Hematopoietic multipotent progenitor cell treated with erythropoietin and hydrocortisone succinate and interleukin-3 and kit ligand, for 17 days (in vitro differentiated cells): Measurements from ENCODE around the gene TMEM62.
"Not testable (repeated sequence)": the region's sequence is repeated elsewhere in the genome, so short reads cannot be mapped to it uniquely, and the experiment has no call there.

Experiments used
- DNase-seq: peaks from one replicate; pipeline ENCODE4 v3.0.0-alpha.2; 2015; ENCODE audit warnings: low spot score

The TMEM62 gene

DNA sequence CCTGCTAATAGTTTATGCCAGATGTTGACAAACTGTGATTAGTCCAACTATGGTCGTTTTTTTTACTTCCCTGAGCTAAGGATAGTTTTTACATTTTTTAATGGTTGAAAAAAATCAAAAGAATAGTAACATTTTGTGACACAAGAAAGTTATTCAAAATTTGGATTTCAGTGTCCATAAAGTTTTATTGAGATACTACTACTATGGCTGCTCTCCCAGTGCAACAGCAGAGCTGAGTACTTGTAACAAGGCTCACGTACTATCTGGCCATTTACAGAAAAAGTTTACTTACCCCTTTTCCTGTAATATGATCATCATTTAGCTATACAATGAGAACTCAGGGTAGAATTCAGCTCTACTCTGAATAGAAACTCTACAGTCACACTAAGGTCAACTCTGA, 11.5 kb upstream of the TMEM62 start:
- no peak for DNase-seq

DNA sequence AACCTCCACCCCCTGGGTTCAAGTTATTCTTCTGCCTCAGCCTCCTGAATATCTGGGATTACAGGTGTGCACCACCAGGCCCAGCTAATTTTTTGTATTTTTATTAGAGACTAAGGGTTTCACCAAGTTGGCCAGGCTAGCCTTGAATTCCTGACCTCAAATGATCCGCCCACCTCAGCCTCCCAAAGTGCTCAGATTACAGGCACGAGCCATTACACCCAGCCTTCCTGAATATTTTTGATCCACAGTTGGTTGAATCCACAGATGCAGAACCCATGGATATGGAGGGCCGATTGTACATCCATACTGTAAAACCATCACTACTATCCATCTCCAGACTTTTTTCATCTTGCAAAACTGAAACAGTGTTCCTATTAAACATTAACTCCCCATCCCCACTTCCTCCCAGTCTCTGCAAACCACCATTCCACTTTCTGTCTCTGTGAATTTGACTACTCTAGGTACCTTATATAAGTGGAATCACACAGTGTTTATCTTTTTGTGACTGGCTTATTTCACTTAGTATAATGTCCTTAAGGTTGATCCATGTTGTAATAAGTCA, 8.2 kb upstream of the TMEM62 start:
- DNase-seq: no peak

DNA sequence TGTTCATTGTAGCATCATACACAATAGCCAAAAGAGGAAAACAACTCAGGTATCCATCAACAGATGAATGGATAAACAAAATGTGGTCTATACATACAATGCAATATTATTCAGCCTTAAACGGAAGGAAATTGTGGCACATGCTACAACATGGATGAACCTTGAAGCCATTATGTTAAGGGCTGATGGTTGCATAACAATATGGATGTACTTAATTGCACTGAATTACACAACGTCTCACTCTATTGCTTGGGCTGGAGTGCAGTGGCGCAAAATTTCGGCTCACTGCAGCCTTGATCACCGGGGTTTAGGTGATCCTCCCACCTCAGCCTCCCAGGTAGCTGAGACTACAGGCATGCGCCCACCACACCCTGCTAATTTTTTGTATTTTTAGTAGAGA, 7.0 kb upstream of the TMEM62 start:
- DNase-seq: no peak

DNA sequence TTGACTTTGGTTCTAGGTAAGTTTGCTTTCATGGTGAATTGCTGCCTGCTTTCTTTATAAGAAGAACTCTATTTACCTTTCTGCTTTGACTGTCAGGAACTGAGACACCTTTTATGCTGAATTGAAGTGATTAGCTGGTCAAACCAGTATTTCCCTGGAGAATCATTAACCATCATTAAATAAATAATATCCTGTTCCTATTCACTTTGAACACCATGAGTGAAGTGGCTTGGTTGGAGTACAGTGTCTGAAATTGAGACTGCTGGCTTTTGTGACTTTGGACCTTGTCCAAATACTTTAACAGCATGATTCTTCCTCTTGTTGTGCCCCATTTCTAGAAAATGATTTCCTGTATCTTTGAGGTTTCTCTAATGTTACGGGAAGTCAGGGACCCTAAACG, 5.6 kb upstream of the TMEM62 start:
- DNase-seq: no peak

DNA sequence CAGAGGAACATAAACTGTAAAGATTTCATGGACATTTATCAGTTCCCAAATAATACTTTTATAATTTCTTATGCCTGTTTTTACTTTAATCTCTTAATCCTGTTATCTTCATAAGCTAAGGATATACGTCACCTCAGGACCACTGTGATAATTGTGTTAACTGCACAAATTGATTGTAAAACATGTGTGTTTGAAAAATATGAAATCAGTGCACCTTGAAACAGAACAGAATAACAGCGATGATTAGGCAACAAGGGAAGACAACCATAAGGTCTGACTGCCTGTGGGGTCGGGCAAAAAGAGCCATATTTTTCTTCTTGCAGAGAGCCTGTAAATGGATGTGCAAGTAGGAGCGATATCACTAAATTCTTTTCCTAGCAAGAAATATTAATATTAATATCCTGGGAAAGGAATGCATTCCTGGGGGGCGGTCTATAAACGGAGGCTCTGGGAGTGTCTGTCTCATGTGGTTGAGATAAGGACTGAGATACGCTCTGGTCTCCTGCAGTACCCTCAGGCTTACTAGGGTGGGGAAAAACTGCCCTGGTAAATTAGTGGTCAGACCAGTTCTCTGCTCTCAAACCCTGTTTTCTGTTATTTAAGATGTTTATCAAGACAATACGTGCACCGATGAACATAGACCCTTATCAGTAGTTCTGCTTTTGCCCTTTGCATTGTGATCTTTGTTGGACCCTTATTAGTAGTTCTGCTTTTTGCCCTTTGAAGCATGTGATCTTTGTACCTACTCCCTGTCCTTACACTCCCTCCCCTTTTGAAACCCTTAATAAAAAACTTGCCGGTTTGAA, 5.0 kb upstream of the TMEM62 start:
- DNase-seq: not testable (repeated sequence)

DNA sequence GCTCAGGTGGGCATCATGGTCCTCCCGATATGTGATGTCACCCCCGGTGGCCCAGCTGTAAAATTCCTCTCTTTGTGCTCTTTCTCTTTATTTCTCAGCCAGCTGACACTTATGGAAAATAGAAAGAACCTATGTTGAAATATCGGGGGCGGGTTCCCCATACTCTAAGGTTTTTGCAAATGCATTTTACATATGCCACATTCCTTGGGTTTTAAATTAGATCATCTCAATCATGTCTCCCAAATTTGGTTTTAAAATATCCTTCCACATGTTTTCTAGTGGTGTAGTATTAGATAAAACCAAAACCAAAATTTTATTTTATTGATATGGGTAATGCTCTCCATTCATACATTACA, 4.4 kb upstream of the TMEM62 start:
- DNase-seq: no peak

DNA sequence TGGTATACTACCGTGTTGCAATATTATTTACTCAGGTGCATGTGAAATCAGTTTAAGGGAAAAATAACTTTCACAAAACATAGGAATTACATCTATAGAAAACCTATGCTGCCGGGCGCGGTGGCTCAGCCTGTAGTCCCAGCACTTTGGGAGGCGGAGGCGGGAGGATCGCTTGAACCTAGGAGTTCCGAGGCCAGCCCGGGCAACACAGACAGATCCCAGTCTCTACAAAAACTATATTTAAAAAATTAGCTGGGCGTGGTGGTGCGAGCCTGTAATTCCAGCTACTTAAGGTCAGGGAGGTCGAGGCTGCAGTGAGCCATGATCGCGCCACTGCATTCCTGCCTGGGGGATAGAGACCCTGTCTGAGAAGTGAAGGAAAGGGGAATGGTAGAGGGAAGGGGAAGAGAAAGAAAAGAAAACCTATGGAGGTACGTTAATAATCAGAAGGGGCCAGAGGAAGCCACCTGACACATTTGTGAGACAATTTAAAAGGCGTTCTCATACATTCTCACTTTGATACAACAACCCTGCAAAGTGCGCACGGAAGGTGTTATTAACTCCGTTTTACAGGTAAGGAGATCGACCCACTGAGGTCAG, 456 bp upstream of the TMEM62 start:
- no peak for DNase-seq

DNA sequence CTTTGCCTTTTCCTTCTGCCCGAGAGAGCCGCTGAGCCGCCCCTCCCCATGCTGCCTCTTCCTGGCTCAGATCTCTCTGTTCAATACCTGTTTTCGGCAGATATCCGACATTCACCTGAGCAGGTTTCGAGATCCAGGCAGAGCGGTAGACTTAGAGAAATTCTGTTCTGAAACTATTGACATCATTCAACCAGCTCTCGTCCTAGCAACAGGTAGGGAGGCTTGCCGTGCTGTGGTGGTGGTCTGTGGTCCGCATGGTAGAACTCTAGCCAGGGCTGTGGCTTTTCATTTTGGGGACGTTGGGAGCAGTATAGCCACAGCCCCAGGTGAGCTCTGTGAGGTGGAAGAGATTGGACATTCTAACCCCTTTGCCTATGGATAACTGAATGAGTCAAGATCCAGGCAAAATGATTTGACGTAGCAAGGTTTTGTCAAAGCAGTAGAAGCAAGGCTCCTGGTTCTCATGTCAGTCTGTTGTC, 810 bp downstream of the TMEM62 start:
- DNase-seq: no peak

DNA sequence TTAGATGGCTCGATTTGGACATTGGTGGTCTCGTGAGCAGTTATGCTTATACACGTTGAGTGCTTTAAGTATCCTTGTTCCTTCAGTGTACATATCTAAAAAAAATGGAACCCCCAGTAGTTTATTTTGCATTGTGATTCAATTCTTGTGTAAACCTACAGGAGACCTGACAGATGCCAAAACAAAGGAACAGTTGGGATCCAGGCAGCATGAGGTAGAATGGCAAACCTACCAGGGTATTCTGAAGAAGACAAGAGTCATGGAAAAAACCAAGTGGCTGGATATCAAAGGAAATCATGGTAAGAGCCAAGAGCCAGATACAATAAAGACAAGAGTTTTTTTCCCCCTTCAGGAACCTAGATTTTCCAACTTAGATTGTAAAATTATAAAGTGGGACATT, 2.0 kb downstream of the TMEM62 start:
- no peak for DNase-seq

DNA sequence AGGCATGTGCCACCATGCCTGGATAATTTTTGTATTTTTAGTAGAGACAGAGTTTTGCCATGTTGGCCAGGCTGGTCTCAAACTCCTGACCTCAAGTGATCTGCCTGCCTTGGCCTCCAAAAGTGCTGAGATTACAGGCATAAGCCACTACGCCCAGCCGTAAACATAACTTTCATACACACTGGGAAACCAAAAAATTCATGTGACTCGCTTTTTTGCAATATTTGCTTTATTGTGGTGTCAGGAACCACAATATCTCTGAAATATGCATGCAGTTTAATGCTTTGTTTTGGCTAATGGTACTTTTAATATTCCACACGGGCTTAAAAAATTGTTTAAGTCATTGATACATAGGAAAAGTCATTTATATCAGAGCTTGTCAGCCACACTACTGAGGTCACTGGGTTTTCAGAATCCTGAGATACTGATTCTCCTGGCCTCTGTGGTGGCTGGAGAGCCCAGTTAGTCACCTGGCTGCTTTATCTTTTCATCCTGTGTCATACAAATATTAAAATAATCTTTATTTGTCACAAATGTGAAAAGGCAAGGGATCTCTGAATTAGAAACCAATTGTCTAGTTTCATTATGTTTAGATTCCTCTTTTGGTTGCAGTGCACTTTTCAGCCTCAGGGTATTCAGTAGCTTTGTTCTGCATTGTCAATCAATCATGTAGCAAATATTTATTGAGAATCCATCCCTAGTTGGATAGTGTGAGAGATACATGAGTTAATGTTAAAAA, 10.0 kb downstream of the TMEM62 start:
- no peak for DNase-seq

DNA sequence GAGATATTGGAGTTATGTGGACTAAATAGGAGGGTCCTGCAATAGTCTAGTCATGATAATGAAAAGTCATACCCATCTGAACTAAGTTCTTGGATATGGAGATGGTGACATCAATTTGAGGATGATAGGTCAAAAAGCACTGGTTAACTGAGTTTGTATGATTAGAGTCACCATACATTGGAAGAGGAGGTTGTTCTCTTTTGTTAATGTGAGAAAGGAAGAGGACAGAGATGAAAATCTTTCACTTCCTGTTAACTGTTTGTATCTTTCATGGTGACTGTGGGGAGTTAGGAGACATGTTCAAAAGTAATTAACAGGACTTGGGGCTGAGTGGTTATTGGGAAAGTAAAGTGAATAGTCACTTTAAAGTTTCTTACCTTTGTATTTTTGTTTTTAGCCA, 11.1 kb downstream of the TMEM62 start:
- no peak for DNase-seq

DNA sequence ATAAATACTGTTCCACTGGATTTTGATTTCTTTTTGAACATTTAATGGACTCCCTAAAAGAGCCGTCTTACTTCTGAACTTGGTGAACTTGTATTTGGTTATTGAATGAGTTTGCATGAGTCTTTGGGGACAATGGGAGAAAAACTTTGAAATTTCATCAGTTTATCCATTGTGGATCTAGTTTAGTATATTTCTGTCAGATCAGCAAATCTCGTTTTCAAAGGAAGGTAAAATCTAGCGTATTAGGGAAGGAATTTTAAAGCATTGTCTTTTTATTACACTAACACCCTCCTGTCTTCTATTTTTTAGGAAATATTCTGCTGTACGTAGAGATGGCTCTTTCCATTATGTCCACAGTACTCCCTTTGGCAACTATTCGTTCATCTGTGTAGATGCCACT, 12.8 kb downstream of the TMEM62 start:
- no peak for DNase-seq

DNA sequence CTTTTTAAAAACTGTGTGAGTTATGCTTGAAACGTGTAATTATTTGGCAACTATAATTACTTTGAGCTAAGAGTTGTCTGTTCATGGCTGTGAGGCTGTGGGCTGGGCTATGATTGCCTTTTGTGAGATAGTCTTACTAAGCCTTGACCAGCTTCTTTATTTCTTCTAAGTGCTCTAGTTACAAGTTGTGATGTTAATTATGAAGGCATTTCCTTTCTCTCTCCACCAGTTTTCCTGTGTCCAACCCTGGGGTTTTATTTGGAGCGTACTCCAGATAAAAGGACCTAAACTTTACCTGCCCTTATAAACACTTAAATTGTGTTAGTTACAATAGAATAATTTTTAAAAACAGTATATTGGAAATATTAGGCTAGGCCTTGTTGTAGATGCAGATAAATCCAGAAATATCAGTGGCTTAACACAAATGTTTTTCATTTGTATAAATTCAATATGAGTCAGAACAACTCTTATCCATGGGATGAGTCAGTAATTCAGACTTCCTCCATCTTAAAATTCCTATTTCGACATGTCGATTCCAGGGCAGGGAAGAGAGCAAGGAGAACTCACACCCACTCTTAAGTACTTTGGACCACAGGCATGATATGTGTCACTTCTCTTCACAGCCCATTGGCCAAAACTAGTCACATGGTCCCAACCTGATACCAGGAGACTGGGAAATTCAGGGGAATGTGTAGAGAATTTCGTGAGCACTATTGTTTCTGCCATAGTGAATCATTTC, 17.0 kb downstream of the TMEM62 start:
- no peak for DNase-seq

DNA sequence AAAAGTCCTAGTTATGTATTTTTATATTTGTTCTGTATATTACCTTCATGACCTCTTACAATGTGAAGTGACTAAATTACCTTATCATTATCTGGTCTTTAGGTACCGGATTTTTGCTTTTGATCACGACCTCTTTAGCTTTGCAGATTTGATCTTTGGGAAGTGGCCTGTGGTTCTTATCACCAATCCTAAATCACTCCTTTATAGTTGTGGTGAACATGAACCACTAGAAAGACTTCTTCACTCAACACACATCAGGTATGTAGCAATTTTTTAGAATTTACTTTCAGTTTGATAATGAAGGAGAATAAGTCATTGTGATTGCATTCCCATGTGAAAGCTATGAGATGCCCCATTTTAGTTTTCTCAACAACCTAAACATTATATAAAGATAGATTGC, 18.3 kb downstream of the TMEM62 start:
- no peak for DNase-seq

DNA sequence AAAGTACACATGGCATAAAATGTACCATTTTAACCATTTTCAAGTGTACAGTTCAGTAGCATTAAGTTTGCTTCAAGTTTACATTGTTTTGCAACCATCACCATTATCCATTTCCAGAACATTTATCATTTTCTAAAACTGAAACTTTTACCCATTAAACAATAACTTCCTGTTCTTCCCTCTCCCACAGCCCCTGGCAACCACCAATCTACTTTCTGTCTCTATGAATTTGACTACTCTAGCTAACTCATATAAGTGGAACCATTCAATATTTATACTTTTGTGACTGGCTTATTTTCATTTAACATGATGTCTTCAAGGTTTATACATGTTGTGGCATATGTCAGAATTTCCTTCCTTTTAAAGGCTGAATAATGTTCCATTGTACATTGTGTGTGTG, 19.9 kb downstream of the TMEM62 start:
- no peak for DNase-seq

DNA sequence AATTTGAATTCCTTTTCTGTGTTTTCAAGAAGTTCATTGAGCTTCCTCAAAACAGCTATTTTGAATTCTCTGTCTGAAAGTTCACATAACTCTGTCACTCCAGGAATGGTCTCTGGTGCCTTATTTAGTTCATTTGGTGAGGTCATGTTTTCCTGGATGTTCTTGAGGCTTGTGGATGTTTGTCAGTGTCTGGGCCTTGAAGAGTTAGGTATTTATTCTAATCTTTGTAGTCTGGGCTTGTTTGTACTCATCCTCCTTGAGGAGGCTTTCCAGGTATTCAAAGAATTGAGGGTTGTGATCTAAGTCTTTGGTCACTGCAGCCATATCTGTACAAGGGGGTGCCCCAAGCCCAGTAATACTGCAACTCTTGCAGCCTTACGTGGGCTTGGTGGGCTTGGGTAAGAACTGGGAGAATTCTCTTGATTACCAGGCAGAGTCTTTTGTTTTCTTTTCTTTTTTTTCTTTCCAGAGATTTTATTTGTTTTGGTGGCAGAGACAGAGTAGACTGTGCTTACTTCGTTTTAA, 32.5 kb downstream of the TMEM62 start:
- no peak for DNase-seq

DNA sequence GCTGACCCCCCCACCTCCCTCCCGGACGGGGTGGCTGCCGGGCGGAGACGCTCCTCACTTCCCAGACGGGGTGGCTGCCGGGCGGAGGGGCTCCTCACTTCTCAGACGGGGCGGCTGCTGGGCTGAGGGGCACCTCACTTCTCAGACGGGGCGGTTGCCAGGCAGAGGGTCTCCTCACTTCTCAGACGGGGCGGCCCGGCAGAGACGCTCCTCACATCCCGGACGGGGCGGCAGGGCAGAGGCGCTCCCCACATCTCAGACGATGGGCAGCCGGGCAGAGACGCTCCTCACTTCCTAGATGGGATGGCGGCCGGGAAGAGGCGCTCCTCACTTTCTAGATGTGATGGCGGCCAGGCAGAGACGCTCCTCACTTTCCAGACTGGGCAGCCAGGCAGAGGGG, 33.9 kb downstream of the TMEM62 start:
- DNase-seq: not testable (repeated sequence)

DNA sequence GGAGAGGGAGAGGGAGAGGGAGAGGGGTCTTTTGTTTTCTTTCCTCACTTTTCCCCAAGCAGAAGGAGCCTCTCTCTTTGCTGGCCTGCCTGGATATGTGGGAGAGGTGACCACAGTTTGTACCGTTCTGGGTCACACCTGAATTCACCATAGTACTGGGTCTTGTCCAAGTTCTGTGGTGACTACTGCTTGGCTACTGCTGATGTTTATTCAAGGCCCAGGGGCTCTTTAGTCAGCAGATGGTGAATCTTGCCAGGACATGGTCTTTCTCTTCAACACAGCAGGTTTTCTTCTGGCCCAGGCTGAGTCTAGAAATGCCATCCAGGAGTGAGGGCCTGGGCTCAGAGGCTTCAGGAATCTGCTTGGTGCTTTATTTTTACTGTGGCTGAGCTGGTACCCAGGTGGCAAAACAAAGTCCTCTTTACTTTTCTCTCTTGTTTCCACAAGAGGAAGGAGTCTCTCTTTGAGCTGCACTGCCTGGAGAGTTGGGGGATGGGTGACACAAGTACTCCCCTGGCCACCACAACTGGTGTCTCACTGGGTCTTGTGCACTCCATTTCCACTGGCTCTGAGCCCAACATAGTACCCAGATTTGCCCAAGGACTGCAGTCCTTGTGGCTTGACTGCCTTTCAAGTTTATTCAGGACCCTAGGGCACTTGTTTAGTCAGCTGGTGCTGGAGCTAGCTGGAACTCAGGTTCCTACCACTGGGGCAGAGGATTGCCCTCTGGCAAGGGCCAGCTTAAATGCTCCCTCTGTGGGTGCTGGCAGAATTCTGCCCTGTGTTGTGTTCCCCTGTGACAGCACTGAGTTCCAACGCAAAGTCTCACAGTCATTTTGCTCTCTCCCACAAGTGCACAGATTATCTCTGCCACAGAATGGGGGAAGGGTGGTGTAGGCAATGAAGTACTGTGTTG, 35.1 kb downstream of the TMEM62 start:
- DNase-seq: no peak

DNA sequence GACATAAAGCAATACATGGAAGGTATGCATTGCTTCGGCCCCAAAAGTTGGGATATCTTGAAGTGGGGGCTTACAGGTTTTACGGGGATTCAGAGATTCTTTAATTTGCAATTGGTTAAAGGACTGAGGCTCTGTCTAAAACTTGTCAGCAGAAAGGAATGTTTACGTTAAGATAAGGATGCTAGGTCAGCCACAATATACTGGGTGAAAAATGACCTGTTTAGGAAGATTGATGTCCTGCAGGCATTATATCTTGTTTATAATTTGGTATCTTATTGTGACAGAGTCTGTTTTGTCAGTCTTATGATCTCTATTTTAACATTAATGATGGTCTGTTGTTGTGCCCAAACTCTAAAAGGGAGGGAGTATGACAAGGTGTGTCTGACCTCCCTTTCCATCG, 36.5 kb downstream of the TMEM62 start:
- DNase-seq: no peak

DNA sequence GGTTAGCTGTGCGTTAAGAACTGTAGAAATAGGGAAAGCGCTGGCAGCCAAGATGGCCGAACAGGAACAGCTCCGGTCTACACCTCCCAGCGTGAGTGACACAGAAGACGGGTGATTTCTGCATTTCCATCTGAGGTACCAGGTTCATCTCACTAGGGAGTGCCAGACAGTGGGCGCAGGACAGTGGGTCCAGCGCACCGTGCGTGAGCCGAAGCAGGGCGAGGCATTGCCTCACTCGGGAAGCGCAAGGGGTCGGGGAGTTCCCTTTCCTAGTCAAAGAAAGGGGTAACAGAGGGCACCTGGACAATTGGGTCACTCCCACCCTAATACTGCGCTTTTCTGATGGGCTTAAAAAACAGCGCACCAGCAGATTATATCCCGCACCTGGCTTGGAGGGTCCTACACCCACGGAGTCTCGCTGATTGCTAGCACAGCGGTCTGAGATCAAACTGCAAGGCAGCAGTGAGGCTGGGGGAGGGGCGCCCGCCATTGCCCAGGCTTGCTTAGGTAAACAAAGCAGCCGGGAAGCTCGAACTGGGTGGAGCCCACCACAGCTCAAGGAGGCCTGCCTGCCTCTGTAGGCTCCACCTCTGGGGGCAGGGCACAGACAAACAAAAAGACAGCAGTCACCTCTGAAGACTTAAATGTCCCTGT, 42.4 kb downstream of the TMEM62 start:
- DNase-seq: not testable (repeated sequence)
